ENCODE measurements around the gene ZFP92. TPM values are rescaled to one million over a fixed set of nuclear protein-coding genes. Genes with fewer than 3 reads are reported as not detected.

The ZFP92 gene
- total and polyA plus RNA-seq, 2 of the 8 experiments (the other 6 are each of a cell fraction or from before 2014, with no cell fraction given) = 0.14 to 0.41 TPM

DNA sequence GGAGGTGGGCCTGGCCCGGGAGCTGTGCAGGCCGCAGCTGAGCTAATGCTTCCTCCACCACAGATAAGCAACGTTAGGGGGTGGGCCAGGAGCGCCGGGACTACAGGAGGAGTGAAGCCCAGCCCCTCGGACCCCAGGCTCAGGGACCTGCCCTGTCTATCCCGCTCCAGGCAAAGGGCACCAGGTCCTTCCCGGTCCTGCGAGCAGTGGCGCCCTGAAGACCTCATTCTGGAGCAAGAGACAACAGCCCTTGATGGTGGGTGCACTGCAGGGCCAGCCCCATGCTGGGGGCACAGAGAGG, 35.3 kb downstream of the ZFP92 start:
- FAIRE-seq (no peak), DNase-seq (ENCODE audit: low read depth in 1 of 2, low spot score in 2 of 2) (no peak)
- no peak overlapping the region for H3K56ac ChIP-seq (replicated peaks; ENCODE audit: insufficient read length, low read depth, low read length)
- H4K8ac ChIP-seq (ENCODE audit: extremely low read depth, insufficient read depth, low read length) = no peak overlapping the region
- H2BK15ac ChIP-seq (ENCODE audit: low read length) = no peak overlapping the region
- H3K4ac ChIP-seq (replicated peaks; ENCODE audit: insufficient read length, low read depth, low read length) = no peak overlapping the region
- H3K9me3 ChIP-seq (ENCODE audit: insufficient read depth in 2 of 2, low read depth in 1 of 2, low read length in 1 of 2) = no peaks in the 10 kb centered on the region
- no peak overlapping the region for H2BK120ac ChIP-seq (replicated peaks; ENCODE audit: low read depth, low read length)
- ChIA-PET POLR2A (ENCODE audit: partially characterized antibody) (interaction anchor here (1.2 kb wide), 1 partner anchor 9 kb away, joined by 3 read pairs; no protein-coding TSS in a partner anchor), CTCF (ENCODE audit: partially characterized antibody) (interaction anchor here (1.5 kb wide), 1 partner anchor 198 kb away, joined by 3 read pairs; no protein-coding TSS in a partner anchor)
- no peak overlapping the region for H2AFZ ChIP-seq (ENCODE audit: low read length)
- no peak overlapping the region for H3K27ac ChIP-seq (ENCODE audit: low read depth, low read length)
- H2AK5ac ChIP-seq (ENCODE audit: low read depth, low read length) = no peak overlapping the region
- H4K20me1 ChIP-seq (replicated peaks in 1 of 2; ENCODE audit: control insufficient read depth in 1 of 2, insufficient read depth in 2 of 2, low read length in 2 of 2) = no peaks in the 10 kb centered on the region
- H3K79me1 ChIP-seq (ENCODE audit: low read depth, low read length) = no peaks in the 10 kb centered on the region
- H3K18ac ChIP-seq (ENCODE audit: extremely low read depth, low read length) = no peak overlapping the region
- H3K36me3 ChIP-seq (ENCODE audit: control insufficient read depth in 2 of 4, insufficient read depth in 4 of 4, low read length in 3 of 4) = no peaks in the 10 kb centered on the region; a peak in 1 of 8 replicates
- no peak overlapping the region for H3K23ac ChIP-seq (ENCODE audit: insufficient read length)
- no peak overlapping the region for H3K4me3 ChIP-seq (ENCODE audit: extremely low read depth in 1 of 4, insufficient read depth in 2 of 4, low read depth in 3 of 4, low read length in 4 of 4)
- H3K4me1 ChIP-seq (replicated peaks in 1 of 4; ENCODE audit: control insufficient read depth in 3 of 4, insufficient read depth in 4 of 4, low read length in 3 of 4) = no peaks in the 10 kb centered on the region
- no peaks in the 10 kb centered on the region for H3K23me2 ChIP-seq (ENCODE audit: low read depth, low read length)
- no peak overlapping the region for H2BK5ac ChIP-seq (ENCODE audit: low read depth, low read length)
- H3K27me3 ChIP-seq (replicated peaks in 1 of 4; ENCODE audit: control insufficient read depth in 3 of 4, extremely low read depth in 1 of 4, insufficient read depth in 3 of 4, low read length in 3 of 4) = no peaks in the 10 kb centered on the region
- H2BK20ac ChIP-seq (ENCODE audit: low read length) = no peak overlapping the region
- no peak overlapping the region for H3K4me2 ChIP-seq (ENCODE audit: insufficient read depth in 1 of 2, low read depth in 2 of 2, low read length in 2 of 2)
- 87% methylated on average over 7 of the region's 10 CpGs; no CpG with 5 or more reads in 1 of the 2 experiments for WGBS, 2 experiments (ENCODE audit: extremely low coverage in 1 of 2, insufficient coverage in 1 of 2, insufficient read length in 1 of 2, insufficient replicate concordance in 2 of 2, low coverage in 1 of 2, low lambda C conversion rate in 2 of 2, missing lambda C conversion rate in 1 of 2)
- no peak overlapping the region for H4K5ac ChIP-seq (ENCODE audit: insufficient read length, low read depth, low read length)
- no peak overlapping the region for H3K14ac ChIP-seq (ENCODE audit: insufficient read length)
- H3K9ac ChIP-seq (replicated peaks in 1 of 4; ENCODE audit: extremely low read depth in 1 of 4, low read depth in 3 of 4, low read length in 3 of 4) = no peak overlapping the region
- H2BK12ac ChIP-seq (ENCODE audit: low read depth, low read length) = no peak overlapping the region
- no peaks in the 10 kb centered on the region for H3K79me2 ChIP-seq (ENCODE audit: control insufficient read depth in 1 of 2, insufficient read depth in 2 of 2, low read length in 2 of 2)
- no peak overlapping the region for H4K91ac ChIP-seq (replicated peaks; ENCODE audit: insufficient read length, low read length)
- TF ChIP-seq, protein P1, sequence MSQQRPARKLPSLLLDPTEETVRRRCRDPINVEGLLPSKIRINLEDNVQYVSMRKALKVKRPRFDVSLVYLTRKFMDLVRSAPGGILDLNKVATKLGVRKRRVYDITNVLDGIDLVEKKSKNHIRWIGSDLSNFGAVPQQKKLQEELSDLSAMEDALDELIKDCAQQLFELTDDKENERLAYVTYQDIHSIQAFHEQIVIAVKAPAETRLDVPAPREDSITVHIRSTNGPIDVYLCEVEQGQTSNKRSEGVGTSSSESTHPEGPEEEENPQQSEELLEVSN (IDR thresholded peaks at IDR 0.05) = no peak
- TF ChIP-seq SP1 (IDR thresholded peaks at IDR 0.05; ENCODE audit: low read depth, low read length) (no peak), EP300 (IDR thresholded peaks at IDR 0.05; ENCODE audit: borderline replicate concordance in 1 of 2, low read depth in 2 of 2, low read length in 2 of 2) (no peak), EZH2 (IDR thresholded peaks at IDR 0.05; ENCODE audit: low read depth, low read length, severe bottlenecking) (no peak), SIRT6 (IDR thresholded peaks at IDR 0.05; ENCODE audit: low read length) (no peak), RXRA (IDR thresholded peaks at IDR 0.05; ENCODE audit: insufficient read depth, low read depth, low read length) (no peak), SUZ12 (IDR thresholded peaks at IDR 0.05; ENCODE audit: low read length) (no peak), FOSL1 (IDR thresholded peaks at IDR 0.05; ENCODE audit: insufficient read depth, low read depth, low read length) (no peak), TEAD4 (IDR thresholded peaks at IDR 0.05; ENCODE audit: low read depth, low read length) (no peak), HDAC6 (IDR thresholded peaks at IDR 0.05; ENCODE audit: low read depth, low read length) (no peak), SAP30 (IDR thresholded peaks at IDR 0.05; ENCODE audit: insufficient read depth, insufficient replicate concordance, low read length) (no peak)
- TF ChIP-seq, protein P2, sequence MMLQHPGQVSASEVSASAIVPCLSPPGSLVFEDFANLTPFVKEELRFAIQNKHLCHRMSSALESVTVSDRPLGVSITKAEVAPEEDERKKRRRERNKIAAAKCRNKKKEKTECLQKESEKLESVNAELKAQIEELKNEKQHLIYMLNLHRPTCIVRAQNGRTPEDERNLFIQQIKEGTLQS (IDR thresholded peaks at IDR 0.05; ENCODE audit: insufficient read depth, low read depth, low read length) = no peak

All from H1 (cell line).